ENCODE measurements around the gene IGF2BP2. TPM values are rescaled to one million over a fixed set of nuclear protein-coding genes. Genes with fewer than 3 reads are reported as not detected.

The IGF2BP2 gene
- total RNA-seq, 1 donor from 2014 or later: 201 TPM

DNA sequence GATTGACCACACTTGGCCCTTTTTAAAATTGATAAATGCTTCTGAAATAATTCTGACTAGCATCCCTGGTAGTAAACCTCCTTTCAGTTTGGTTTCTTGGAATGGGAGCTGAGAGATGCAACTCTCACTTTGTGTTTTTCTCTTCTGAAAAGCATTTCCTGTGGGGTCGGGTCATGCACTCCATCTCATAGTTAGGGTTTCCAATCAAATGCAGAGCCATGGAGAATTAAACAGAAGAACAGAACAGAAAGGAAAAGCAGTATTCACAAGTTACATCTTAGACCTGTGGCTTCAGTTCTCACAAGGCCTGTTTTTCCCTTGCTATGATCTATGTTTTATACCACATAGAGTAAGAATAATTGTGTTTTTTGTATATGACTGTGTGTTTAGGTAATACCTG is 199.1 kb downstream of the IGF2BP2 start:
- Mint-ChIP-seq H3K4me3 (no peak overlapping the region), H3K27ac (no peak overlapping the region), H3K4me1 (no peaks in the 10 kb centered on the region), H3K9me3 (no peaks in the 10 kb centered on the region), H3K36me3 (peaks cover 26% of the 10 kb centered on the region), H3K27me3 (ENCODE audit: low read depth) (no peaks in the 10 kb centered on the region)
- no peak for DNase-seq (ENCODE audit: low spot score in 2 of 2, unreplicated experiment in 2 of 2)
- TF ChIP-seq, protein P1, sequence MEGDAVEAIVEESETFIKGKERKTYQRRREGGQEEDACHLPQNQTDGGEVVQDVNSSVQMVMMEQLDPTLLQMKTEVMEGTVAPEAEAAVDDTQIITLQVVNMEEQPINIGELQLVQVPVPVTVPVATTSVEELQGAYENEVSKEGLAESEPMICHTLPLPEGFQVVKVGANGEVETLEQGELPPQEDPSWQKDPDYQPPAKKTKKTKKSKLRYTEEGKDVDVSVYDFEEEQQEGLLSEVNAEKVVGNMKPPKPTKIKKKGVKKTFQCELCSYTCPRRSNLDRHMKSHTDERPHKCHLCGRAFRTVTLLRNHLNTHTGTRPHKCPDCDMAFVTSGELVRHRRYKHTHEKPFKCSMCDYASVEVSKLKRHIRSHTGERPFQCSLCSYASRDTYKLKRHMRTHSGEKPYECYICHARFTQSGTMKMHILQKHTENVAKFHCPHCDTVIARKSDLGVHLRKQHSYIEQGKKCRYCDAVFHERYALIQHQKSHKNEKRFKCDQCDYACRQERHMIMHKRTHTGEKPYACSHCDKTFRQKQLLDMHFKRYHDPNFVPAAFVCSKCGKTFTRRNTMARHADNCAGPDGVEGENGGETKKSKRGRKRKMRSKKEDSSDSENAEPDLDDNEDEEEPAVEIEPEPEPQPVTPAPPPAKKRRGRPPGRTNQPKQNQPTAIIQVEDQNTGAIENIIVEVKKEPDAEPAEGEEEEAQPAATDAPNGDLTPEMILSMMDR (IDR thresholded peaks at IDR 0.05; ENCODE audit: unreplicated experiment): no peak

DNA sequence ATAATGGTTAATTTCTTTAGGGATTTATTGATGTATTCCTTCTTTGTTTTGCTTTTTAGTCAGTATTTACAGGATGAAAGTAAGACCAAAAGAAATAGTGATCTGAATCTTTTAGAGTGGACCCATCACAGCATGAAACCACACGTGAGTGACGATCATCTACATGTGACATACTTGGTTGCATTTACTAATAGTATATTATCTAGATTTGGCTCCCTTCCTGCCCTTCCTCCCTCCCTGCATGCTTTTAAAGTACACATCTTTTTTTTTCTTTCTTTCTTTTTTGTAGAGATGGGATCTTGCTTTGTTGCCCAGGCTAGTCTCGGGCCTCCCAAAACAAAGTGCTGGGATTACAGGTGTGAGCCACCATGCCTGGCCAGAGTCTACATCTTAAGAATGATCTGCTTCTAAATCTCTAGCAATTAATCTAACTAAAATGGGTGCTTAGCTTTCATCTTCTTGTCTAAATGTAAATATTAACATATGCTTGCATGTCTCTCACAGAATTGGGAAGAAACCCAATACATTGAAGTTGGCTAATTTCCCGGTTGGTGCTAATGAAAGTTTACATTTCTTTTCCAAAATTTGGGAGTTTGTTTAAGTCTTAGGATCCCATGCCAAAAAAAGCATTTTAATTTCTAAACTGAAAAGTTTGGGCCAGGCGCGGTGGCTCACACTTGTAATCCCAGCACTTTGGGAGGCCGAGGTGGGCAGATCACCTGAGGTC is 200.7 kb downstream of the IGF2BP2 start:
- H3K36me3 Mint-ChIP-seq: peaks cover 27% of the 10 kb centered on the region
- H3K27ac Mint-ChIP-seq: no peak overlapping the region
- no peaks in the 10 kb centered on the region for H3K4me1 Mint-ChIP-seq
- H3K27me3 Mint-ChIP-seq (ENCODE audit: low read depth): no peaks in the 10 kb centered on the region
- no peaks in the 10 kb centered on the region for H3K9me3 Mint-ChIP-seq
- H3K4me3 Mint-ChIP-seq: no peak overlapping the region
- TF ChIP-seq, protein P1 (IDR thresholded peaks at IDR 0.05; ENCODE audit: unreplicated experiment): no peak
- no peak for DNase-seq (ENCODE audit: low spot score in 2 of 2, unreplicated experiment in 2 of 2)

DNA sequence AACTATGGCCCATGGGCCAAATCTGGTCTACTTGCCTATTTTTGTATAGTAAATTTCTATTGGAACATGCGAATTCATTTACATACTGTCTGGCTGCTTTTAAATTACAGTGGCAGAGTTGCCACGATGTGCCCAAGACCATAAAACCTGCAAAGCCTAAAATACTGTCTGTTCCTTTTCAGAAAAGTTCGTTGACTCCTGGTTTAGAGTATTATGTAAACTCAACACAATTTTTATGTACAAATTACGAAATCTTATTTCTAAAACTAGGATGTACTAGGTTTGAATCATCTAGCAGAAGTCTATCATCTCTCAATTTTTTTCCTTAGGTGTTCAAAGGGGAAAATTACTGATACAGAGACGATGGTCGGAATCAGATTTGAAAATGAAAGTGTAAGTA is 211.8 kb downstream of the IGF2BP2 start:
- no peaks in the 10 kb centered on the region for H3K4me1 Mint-ChIP-seq
- no peak overlapping the region for H3K27ac Mint-ChIP-seq
- peaks cover 36% of the 10 kb centered on the region for H3K36me3 Mint-ChIP-seq
- DNase-seq (ENCODE audit: low spot score in 2 of 2, unreplicated experiment in 2 of 2): no peak
- TF ChIP-seq, protein P1 (IDR thresholded peaks at IDR 0.05; ENCODE audit: unreplicated experiment): no peak
- no peaks in the 10 kb centered on the region for H3K9me3 Mint-ChIP-seq
- no peak overlapping the region for H3K4me3 Mint-ChIP-seq
- no peaks in the 10 kb centered on the region for H3K27me3 Mint-ChIP-seq (ENCODE audit: low read depth)

- Mint-ChIP-seq H3K36me3 (peaks cover 43% of the 10 kb centered on the region), H3K4me1 (no peaks in the 10 kb centered on the region), H3K27me3 (ENCODE audit: low read depth) (no peaks in the 10 kb centered on the region), H3K27ac (no peak overlapping the region), H3K9me3 (no peaks in the 10 kb centered on the region), H3K4me3 (no peak overlapping the region)
- no peak for DNase-seq (ENCODE audit: low spot score in 2 of 2, unreplicated experiment in 2 of 2)
- TF ChIP-seq, protein P1 (IDR thresholded peaks at IDR 0.05; ENCODE audit: unreplicated experiment): no peak
These were observed 218.6 kb downstream of the IGF2BP2 start for GRCh38 chr3:185606196-185606595.

DNA sequence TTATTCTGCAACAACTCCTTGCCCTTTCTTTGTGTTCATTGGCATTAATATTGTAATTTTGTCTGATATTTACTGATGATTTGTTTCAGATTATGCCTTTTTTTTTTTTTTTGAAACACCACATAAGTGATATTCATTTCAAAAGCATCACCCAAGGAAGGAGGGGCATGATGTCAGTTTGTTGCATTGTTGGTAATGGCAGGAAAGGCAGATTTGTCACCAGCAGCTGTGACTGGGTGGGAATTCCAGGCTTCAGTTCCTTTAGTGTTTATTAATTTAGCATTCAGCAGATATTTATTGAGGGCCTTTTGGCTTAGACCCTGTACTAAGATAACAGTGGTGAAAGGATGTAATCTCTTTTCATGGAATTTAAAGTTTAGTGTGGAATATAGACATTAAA is 219.3 kb downstream of the IGF2BP2 start:
- Mint-ChIP-seq H3K27me3 (ENCODE audit: low read depth) (no peaks in the 10 kb centered on the region), H3K4me3 (no peak overlapping the region), H3K36me3 (peaks cover 43% of the 10 kb centered on the region), H3K9me3 (no peaks in the 10 kb centered on the region), H3K27ac (no peak overlapping the region), H3K4me1 (no peaks in the 10 kb centered on the region)
- no peak for DNase-seq (ENCODE audit: low spot score in 2 of 2, unreplicated experiment in 2 of 2)
- TF ChIP-seq, protein P1 (IDR thresholded peaks at IDR 0.05; ENCODE audit: unreplicated experiment): no peak

Data from mesothelial cell of epicardium (in vitro differentiated cells).